ENCODE measurements around the gene GBGT1. TPM values are rescaled to one million over a fixed set of nuclear protein-coding genes. Genes with fewer than 3 reads are reported as not detected.

Gene GBGT1
- total and polyA plus RNA-seq, 9 donors: 3.2 to 5.7 (median 4.6) TPM

- H3K27me3 ChIP-seq (ENCODE audit: control insufficient read depth, insufficient read depth, low read length): no peaks in the 10 kb centered on the region
- 76% methylated on average over 11 of the region's 16 CpGs for WGBS (ENCODE audit: insufficient coverage)
- H3K4me1 ChIP-seq (ENCODE audit: control insufficient read depth, insufficient read depth, low read length): peaks cover 63% of the 10 kb centered on the region
- peak overlapping the region; percentile 3 for H3K27ac ChIP-seq (ENCODE audit: low read length)
- DNase-seq: no peak
- no peaks in the 10 kb centered on the region for H3K36me3 ChIP-seq (ENCODE audit: control insufficient read depth, insufficient read depth, low read length)
- H3K9me3 ChIP-seq (replicated peaks; ENCODE audit: control insufficient read depth, low read depth, low read length): no peaks in the 10 kb centered on the region
- H3K4me3 ChIP-seq (ENCODE audit: low read length): no peak overlapping the region
These were observed 26.1 kb downstream of the GBGT1 start for GRCh38 chr9:133137451-133138231.

DNA sequence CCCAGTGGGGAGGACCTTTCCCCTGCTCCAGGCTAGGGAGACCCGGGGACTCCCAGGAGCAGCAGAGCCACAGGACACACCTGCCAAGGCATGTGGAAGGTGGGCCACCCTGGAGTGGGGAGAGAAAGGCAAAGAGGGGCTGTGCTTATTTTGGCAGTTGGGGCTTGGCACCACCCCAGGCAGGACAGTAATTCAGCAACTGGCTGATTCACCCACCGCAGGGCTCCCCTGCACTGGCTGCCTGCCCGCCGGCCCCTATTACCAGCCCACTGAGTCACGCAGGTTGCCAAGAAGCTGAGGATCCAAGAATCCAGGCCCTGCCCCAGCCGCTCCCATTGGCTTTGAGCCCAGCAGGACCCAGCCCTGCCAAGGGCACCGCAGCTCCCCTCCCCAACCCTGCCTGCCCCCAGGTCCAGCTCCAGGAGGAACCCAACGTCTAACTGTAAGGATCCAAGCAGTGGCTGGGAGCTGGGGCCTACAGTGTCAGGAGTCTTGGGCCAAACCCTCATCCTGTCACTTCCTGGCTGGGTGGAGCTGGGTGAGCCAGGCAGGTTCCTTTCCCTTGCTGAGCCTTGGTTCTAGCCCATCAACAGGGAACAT, 28.5 kb downstream of the GBGT1 start:
- Histone ChIP-seq H3K4me3 (ENCODE audit: low read length) (no peak overlapping the region), H3K36me3 (ENCODE audit: control insufficient read depth, insufficient read depth, low read length) (no peaks in the 10 kb centered on the region), H3K27ac (ENCODE audit: low read length) (peak overlapping the region; percentile 100), H3K9me3 (replicated peaks; ENCODE audit: control insufficient read depth, low read depth, low read length) (no peaks in the 10 kb centered on the region), H3K27me3 (ENCODE audit: control insufficient read depth, insufficient read depth, low read length) (no peaks in the 10 kb centered on the region), H3K4me1 (ENCODE audit: control insufficient read depth, insufficient read depth, low read length) (peaks cover 67% of the 10 kb centered on the region)
- WGBS (ENCODE audit: insufficient coverage): 44% methylated on average over 8 of the region's 8 CpGs
- peak; percentile 60 for DNase-seq

DNA sequence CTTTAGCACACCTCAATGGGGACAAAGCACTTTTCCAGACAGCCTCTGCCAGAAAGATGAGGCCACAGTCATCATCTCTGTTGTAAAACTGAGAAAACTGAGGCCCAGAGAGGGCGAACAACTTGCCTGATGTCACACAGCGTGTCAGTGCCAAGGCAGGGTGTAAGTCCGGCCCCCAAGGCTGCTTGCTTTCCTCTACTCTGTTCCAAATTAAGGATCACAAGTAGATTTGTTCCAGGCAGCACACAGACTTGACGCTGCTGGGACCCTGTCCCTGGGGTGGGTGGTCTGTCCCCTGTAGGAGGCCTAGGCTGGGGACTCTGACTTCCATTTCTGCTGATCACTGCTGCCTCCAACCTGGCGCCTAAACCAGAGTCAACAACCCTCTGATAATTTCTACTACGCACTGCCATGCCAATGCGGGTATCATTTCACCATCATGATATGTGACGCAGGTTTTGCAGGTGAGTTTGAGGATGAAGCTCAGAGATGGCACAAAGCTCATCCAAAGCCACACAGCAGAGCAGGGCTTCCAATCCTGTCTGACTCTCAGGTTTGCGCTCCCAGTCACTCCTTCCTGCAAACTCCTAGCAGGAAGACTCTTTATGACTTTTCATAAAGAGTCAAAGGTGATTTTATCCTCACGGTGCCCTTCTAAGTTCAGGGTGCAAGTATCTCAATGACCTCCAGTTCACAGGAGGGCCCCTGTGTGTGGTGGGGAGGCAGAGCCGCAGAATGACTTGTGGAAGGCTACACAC, 29.1 kb downstream of the GBGT1 start:
- H3K27me3 ChIP-seq (ENCODE audit: control insufficient read depth, insufficient read depth, low read length): no peaks in the 10 kb centered on the region
- no peaks in the 10 kb centered on the region for H3K36me3 ChIP-seq (ENCODE audit: control insufficient read depth, insufficient read depth, low read length)
- WGBS (ENCODE audit: insufficient coverage): 69% methylated on average over 4 of the region's 11 CpGs
- H3K27ac ChIP-seq (ENCODE audit: low read length): peak overlapping the region; percentile 100
- H3K9me3 ChIP-seq (replicated peaks; ENCODE audit: control insufficient read depth, low read depth, low read length): no peaks in the 10 kb centered on the region
- H3K4me1 ChIP-seq (ENCODE audit: control insufficient read depth, insufficient read depth, low read length): peaks cover 65% of the 10 kb centered on the region
- no peak overlapping the region for H3K4me3 ChIP-seq (ENCODE audit: low read length)
- no peak for DNase-seq

GRCh38 chr9:133133681-133134387, 29.9 kb downstream of the GBGT1 start:
- H3K36me3 ChIP-seq (ENCODE audit: control insufficient read depth, insufficient read depth, low read length): no peaks in the 10 kb centered on the region
- H3K9me3 ChIP-seq (replicated peaks; ENCODE audit: control insufficient read depth, low read depth, low read length): no peaks in the 10 kb centered on the region
- H3K4me1 ChIP-seq (ENCODE audit: control insufficient read depth, insufficient read depth, low read length): peaks cover 60% of the 10 kb centered on the region
- H3K27ac ChIP-seq (ENCODE audit: low read length): peak overlapping the region; percentile 100
- WGBS (ENCODE audit: insufficient coverage): 23% methylated on average over 16 of the region's 21 CpGs
- no peak overlapping the region for H3K4me3 ChIP-seq (ENCODE audit: low read length)
- no peaks in the 10 kb centered on the region for H3K27me3 ChIP-seq (ENCODE audit: control insufficient read depth, insufficient read depth, low read length)
- DNase-seq: peak; percentile 98

DNA sequence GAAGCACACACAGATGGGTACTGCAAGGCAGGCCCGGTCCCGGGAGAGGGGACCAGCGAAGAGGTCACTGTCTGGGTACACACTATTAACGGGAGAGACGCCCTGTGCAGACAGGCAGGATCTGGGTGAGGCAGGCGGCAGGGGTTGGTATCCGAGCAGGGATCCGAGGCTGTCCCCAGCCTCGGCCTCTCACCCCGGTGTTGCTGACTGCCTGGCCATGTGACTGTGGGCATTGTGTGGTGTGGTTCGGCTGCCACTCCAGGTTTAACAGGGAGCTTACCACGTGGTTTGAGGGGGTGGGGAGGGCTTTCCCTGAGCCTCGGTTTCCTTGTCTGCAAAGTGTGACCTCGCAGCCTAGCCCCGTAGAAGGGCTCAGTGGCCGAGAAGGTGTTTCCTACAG, 31.5 kb downstream of the GBGT1 start:
- H3K36me3 ChIP-seq (ENCODE audit: control insufficient read depth, insufficient read depth, low read length): peaks cover 4% of the 10 kb centered on the region
- no peaks in the 10 kb centered on the region for H3K9me3 ChIP-seq (replicated peaks; ENCODE audit: control insufficient read depth, low read depth, low read length)
- no peak overlapping the region for H3K4me3 ChIP-seq (ENCODE audit: low read length)
- 91% methylated on average over 12 of the region's 16 CpGs for WGBS (ENCODE audit: insufficient coverage)
- H3K4me1 ChIP-seq (ENCODE audit: control insufficient read depth, insufficient read depth, low read length): peaks cover 64% of the 10 kb centered on the region
- H3K27ac ChIP-seq (ENCODE audit: low read length): peak overlapping the region; percentile 100
- H3K27me3 ChIP-seq (ENCODE audit: control insufficient read depth, insufficient read depth, low read length): no peaks in the 10 kb centered on the region
- DNase-seq: no peak

DNA sequence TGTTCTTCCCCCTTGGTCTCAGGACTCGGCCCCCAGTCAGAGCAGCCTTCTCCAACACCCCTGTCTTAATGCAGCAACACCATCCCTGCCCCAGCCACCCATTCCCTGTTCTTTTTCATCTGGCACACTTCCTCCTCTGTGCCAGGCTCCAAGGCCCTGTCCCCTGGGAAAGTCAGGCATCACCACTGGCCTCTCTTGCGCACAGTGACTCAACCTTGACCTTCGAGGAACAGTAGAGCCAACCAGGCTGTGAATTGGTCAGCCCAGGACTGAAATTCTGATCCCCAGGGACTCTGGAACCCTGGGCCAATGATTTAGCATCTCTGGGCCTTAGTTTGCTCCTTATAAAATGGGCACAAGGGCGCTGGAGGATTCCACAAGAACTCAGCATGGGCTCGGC, 32.2 kb downstream of the GBGT1 start:
- no peak for DNase-seq
- no peaks in the 10 kb centered on the region for H3K9me3 ChIP-seq (replicated peaks; ENCODE audit: control insufficient read depth, low read depth, low read length)
- WGBS (ENCODE audit: insufficient coverage): 87% methylated on average over 5 of the region's 5 CpGs
- H3K36me3 ChIP-seq (ENCODE audit: control insufficient read depth, insufficient read depth, low read length): peaks cover 4% of the 10 kb centered on the region
- H3K27me3 ChIP-seq (ENCODE audit: control insufficient read depth, insufficient read depth, low read length): no peaks in the 10 kb centered on the region
- no peak overlapping the region for H3K27ac ChIP-seq (ENCODE audit: low read length)
- H3K4me3 ChIP-seq (ENCODE audit: low read length): no peak overlapping the region
- H3K4me1 ChIP-seq (ENCODE audit: control insufficient read depth, insufficient read depth, low read length): peaks cover 70% of the 10 kb centered on the region

GRCh38 chr9:133130685-133131244, 32.9 kb downstream of the GBGT1 start:
- DNase-seq: no peak
- 66% methylated on average over 4 of the region's 10 CpGs for WGBS (ENCODE audit: insufficient coverage)
- Histone ChIP-seq H3K36me3 (ENCODE audit: control insufficient read depth, insufficient read depth, low read length) (peaks cover 4% of the 10 kb centered on the region), H3K4me1 (ENCODE audit: control insufficient read depth, insufficient read depth, low read length) (peaks cover 74% of the 10 kb centered on the region), H3K27ac (ENCODE audit: low read length) (no peak overlapping the region), H3K27me3 (ENCODE audit: control insufficient read depth, insufficient read depth, low read length) (no peaks in the 10 kb centered on the region), H3K4me3 (ENCODE audit: low read length) (no peak overlapping the region), H3K9me3 (replicated peaks; ENCODE audit: control insufficient read depth, low read depth, low read length) (no peaks in the 10 kb centered on the region)

DNA sequence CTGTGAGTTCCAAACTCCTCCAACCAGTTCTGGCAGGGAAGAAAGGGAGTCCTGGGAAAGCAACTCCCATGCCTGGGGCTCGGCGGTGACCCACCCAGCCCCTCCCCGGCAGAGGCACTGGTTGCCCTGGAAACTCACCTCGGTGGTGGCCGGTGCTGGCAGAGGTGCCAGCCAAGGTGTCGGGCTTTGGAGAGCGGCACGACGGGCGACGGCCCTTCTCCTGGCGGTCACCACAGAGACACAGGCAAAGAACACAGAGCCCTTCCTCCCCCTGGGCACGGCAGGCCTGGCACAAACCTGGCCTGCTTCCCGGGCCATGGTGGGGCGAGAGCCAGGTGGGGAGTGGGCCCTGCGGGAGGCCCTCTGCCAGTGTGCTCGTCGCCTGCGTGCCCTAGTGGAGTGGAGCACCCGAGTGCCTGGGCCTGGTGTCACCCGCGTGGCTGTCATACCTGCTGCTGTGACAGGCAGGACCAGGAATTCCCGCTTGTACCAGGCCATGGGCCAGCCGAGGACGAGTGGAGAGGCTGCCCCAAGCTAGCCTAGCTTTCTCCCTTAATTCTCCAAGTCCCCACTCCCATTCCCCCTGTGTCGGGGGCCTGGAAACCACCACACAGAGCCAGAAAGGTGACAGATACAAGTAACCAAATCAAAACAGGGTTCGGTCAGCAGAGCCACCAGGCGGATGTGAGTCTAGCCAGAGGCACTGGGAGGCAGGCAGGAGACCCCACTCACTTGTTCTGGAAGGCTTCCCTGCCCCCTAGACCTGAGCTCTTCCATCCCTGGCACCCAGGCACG, 34.5 kb downstream of the GBGT1 start:
- peaks cover 62% of the 10 kb centered on the region for H3K4me1 ChIP-seq (ENCODE audit: control insufficient read depth, insufficient read depth, low read length)
- no peak for DNase-seq
- H3K36me3 ChIP-seq (ENCODE audit: control insufficient read depth, insufficient read depth, low read length): peaks cover 4% of the 10 kb centered on the region
- no peak overlapping the region for H3K4me3 ChIP-seq (ENCODE audit: low read length)
- 90% methylated on average over 27 of the region's 29 CpGs for WGBS (ENCODE audit: insufficient coverage)
- no peaks in the 10 kb centered on the region for H3K9me3 ChIP-seq (replicated peaks; ENCODE audit: control insufficient read depth, low read depth, low read length)
- no peak overlapping the region for H3K27ac ChIP-seq (ENCODE audit: low read length)
- no peaks in the 10 kb centered on the region for H3K27me3 ChIP-seq (ENCODE audit: control insufficient read depth, insufficient read depth, low read length)

DNA sequence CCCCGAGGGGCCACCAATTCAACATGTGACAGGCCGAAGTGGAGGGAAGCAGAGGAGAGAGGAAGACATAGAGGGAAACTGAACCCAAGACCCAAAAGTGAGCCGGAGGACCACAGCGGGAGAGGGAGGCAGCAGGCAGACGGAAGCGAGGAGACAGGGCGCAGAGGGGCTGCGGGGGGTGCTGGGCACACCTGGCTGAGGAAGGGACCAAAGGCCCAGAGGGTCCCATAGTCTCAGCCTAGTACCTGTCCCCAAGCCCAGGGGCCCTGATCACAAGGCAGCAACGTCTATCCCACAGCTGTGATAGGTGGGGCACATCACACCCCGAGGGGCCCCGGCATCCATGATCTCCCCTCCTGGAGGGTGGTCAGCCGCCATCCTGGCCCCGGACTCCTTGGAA, 35.6 kb downstream of the GBGT1 start:
- peaks cover 4% of the 10 kb centered on the region for H3K36me3 ChIP-seq (ENCODE audit: control insufficient read depth, insufficient read depth, low read length)
- H3K4me3 ChIP-seq (ENCODE audit: low read length): no peak overlapping the region
- DNase-seq: no peak
- peaks cover 55% of the 10 kb centered on the region for H3K4me1 ChIP-seq (ENCODE audit: control insufficient read depth, insufficient read depth, low read length)
- H3K27me3 ChIP-seq (ENCODE audit: control insufficient read depth, insufficient read depth, low read length): no peaks in the 10 kb centered on the region
- no peak overlapping the region for H3K27ac ChIP-seq (ENCODE audit: low read length)
- H3K9me3 ChIP-seq (replicated peaks; ENCODE audit: control insufficient read depth, low read depth, low read length): no peaks in the 10 kb centered on the region
- 82% methylated on average over 12 of the region's 13 CpGs for WGBS (ENCODE audit: insufficient coverage)
